Trophoblast cell (in vitro differentiated cells and primary cell): ENCODE data around the gene SEPHS2.
"Not testable (repeated sequence)": the region's sequence is repeated elsewhere in the genome, so short reads cannot be mapped to it uniquely, and the experiment has no call there.

ENCODE experiments used
- DNase-seq, 2 donors: peaks; one replicate each; pipeline ENCODE4 v3.0.0-alpha.2; 2016
- H2AFZ ChIP-seq: 2 replicates; pipeline ENCODE4 v1.6.1; 2013; ENCODE audit warnings: low read length, moderate library complexity, mild to moderate bottlenecking; ENCODE audit not compliant: insufficient read depth, poor library complexity
- H2AK5ac ChIP-seq: 2 replicates; pipeline ENCODE4 v1.6.1; 2013; ENCODE audit warnings: mild to moderate bottlenecking, low read length
- H2BK120ac ChIP-seq: 2 replicates; pipeline ENCODE4 v1.6.1; 2013; ENCODE audit warnings: low read length, mild to moderate bottlenecking, moderate library complexity; ENCODE audit not compliant: insufficient read depth, poor library complexity
- H2BK12ac ChIP-seq: 2 replicates; pipeline ENCODE4 v1.6.1; 2013; ENCODE audit warnings: mild to moderate bottlenecking, low read length, moderate library complexity
- H2BK5ac ChIP-seq: 2 replicates; pipeline ENCODE4 v1.6.1; 2013; ENCODE audit warnings: low read length, low read depth, moderate library complexity, mild to moderate bottlenecking; ENCODE audit not compliant: poor library complexity
- H3K14ac ChIP-seq: 2 replicates; pipeline ENCODE4 v1.6.1; 2013; ENCODE audit warnings: mild to moderate bottlenecking, low read length
- H3K18ac ChIP-seq: 2 replicates; pipeline ENCODE4 v1.6.1; 2013; ENCODE audit warnings: mild to moderate bottlenecking, low read length
- H3K23ac ChIP-seq: 2 replicates; pipeline ENCODE4 v1.6.1; 2013; ENCODE audit warnings: low read length
- H3K27ac ChIP-seq: 2 replicates; pipeline ENCODE4 v1.5.1; 2013; ENCODE audit warnings: low read depth, mild to moderate bottlenecking, inconsistent platforms, low read length, moderate library complexity
- H3K27me3 ChIP-seq: 2 replicates; pipeline ENCODE4 v1.6.1; 2013; ENCODE audit warnings: inconsistent platforms, mild to moderate bottlenecking, low read length, moderate library complexity; ENCODE audit not compliant: insufficient read depth
- H3K36me3 ChIP-seq, 2 experiments: 1 replicate in 1 of 2; 2 replicates in 1 of 2; pipeline ENCODE4 v1.6.1; 2013; ENCODE audit warnings: low read length in 2 of 2, mild to moderate bottlenecking in 2 of 2, moderate library complexity in 1 of 2; ENCODE audit not compliant: insufficient read depth in 2 of 2, control insufficient read depth in 1 of 2
- H3K4ac ChIP-seq: 2 replicates; pipeline ENCODE4 v1.6.1; 2013; ENCODE audit warnings: low read depth, mild to moderate bottlenecking, low read length, moderate library complexity
- H3K4me1 ChIP-seq, 2 experiments: 1 replicate in 1 of 2; 2 replicates in 1 of 2; pipeline ENCODE4 v1.6.1; 2013; ENCODE audit warnings: low read length in 2 of 2, mild to moderate bottlenecking in 2 of 2, moderate library complexity in 1 of 2; ENCODE audit not compliant: insufficient read depth in 2 of 2, control insufficient read depth in 1 of 2
- H3K4me2 ChIP-seq: 2 replicates; pipeline ENCODE4 v1.6.1; 2013; ENCODE audit warnings: inconsistent platforms, mild to moderate bottlenecking, low read length, moderate library complexity
- H3K4me3 ChIP-seq: 2 replicates; pipeline ENCODE4 v1.5.1; 2013; ENCODE audit warnings: mild to moderate bottlenecking, low read depth, low read length, inconsistent platforms
- H3K79me1 ChIP-seq: one replicate; pipeline ENCODE4 v1.6.1; 2013; ENCODE audit warnings: low read length
- H3K79me2 ChIP-seq: 2 replicates; pipeline ENCODE4 v1.6.1; 2013; ENCODE audit warnings: low read length, mild to moderate bottlenecking; ENCODE audit not compliant: control insufficient read depth, insufficient read depth, poor library complexity
- H3K9ac ChIP-seq: 2 replicates; pipeline ENCODE4 v1.6.1; 2013; ENCODE audit warnings: mild to moderate bottlenecking, low read length
- H3K9me3 ChIP-seq: 2 replicates; pipeline ENCODE4 v1.6.1; 2013; ENCODE audit warnings: low read depth, mild to moderate bottlenecking, control low read depth, inconsistent platforms, low read length; ENCODE audit not compliant: insufficient read depth
- H4K12ac ChIP-seq: 2 replicates; pipeline ENCODE4 v1.6.1; 2013; ENCODE audit warnings: low read depth, mild to moderate bottlenecking, low read length, moderate library complexity
- H4K8ac ChIP-seq: 2 replicates; pipeline ENCODE4 v1.6.1; 2013; ENCODE audit warnings: low read depth, mild to moderate bottlenecking, low read length, moderate library complexity
- H4K91ac ChIP-seq: one replicate; pipeline ENCODE4 v1.6.1; 2013; ENCODE audit warnings: low read depth, mild to moderate bottlenecking, low read length, moderate library complexity
- WGBS: extraction: QIAGEN DNeasy Blood & Tissue Kit; methylation state at CpG from one replicate; pipeline ENCODE4 v1.1.7; 2013; ENCODE audit warnings: missing lambda C conversion rate; ENCODE audit not compliant: insufficient read length, insufficient coverage; ENCODE audit errors: extremely low coverage; 5-methylcytosine and 5-hydroxymethylcytosine counted together

Gene SEPHS2

GRCh38 chr16:30464078-30464477 is 18.4 kb upstream of the SEPHS2 start:
- Histone ChIP-seq H3K4me1 (no peaks in the 10 kb centered on the region), H3K14ac (no peak overlapping the region), H3K23ac (no peak overlapping the region), H3K9ac (no peak overlapping the region), H2AFZ (no peak overlapping the region), H3K4me3 (no peak overlapping the region), H3K18ac (no peak overlapping the region), H3K4me2 (no peak overlapping the region), H3K4ac (no peak overlapping the region), H3K27ac (no peak overlapping the region), H3K79me1 (no peaks in the 10 kb centered on the region), H3K79me2 (no peaks in the 10 kb centered on the region), H2BK5ac (no peak overlapping the region), H3K27me3 (no peaks in the 10 kb centered on the region), H4K12ac (no peak overlapping the region), H4K91ac (no peak overlapping the region), H3K36me3 (no peaks in the 10 kb centered on the region), H3K9me3 (no peaks in the 10 kb centered on the region), H4K8ac (no peak overlapping the region), H2BK120ac (no peak overlapping the region), H2BK12ac (no peak overlapping the region), H2AK5ac (no peak overlapping the region)
- no peak for DNase-seq
- WGBS, result no CpG with 5 or more reads among the region's 7 CpGs

GRCh38 chr16:30461426-30461825 is 15.8 kb upstream of the SEPHS2 start:
- H2BK12ac ChIP-seq, H3K27ac ChIP-seq, H3K4me1 ChIP-seq, H3K14ac ChIP-seq, DNase-seq, H4K91ac ChIP-seq, H2AFZ ChIP-seq, H3K4me3 ChIP-seq, H3K9ac ChIP-seq, H3K79me2 ChIP-seq, H3K4ac ChIP-seq, H2AK5ac ChIP-seq, H3K79me1 ChIP-seq, H3K27me3 ChIP-seq, H3K18ac ChIP-seq, H4K8ac ChIP-seq, H3K23ac ChIP-seq, H3K9me3 ChIP-seq, H2BK120ac ChIP-seq, H4K12ac ChIP-seq, H3K36me3 ChIP-seq, H2BK5ac ChIP-seq, H3K4me2 ChIP-seq: not testable (repeated sequence)
- no CpG with 5 or more reads among the region's 5 CpGs for WGBS

- Histone ChIP-seq H3K4me3 (no peak overlapping the region), H3K79me2 (no peaks in the 10 kb centered on the region), H3K14ac (no peak overlapping the region), H3K79me1 (no peaks in the 10 kb centered on the region), H2AFZ (no peak overlapping the region), H3K27me3 (no peaks in the 10 kb centered on the region), H4K91ac (no peak overlapping the region), H3K18ac (no peak overlapping the region), H3K27ac (no peak overlapping the region), H2BK12ac (no peak overlapping the region), H4K8ac (no peak overlapping the region), H3K9ac (no peak overlapping the region), H4K12ac (no peak overlapping the region), H3K23ac (no peak overlapping the region), H2BK120ac (no peak overlapping the region), H3K9me3 (no peaks in the 10 kb centered on the region), H2AK5ac (no peak overlapping the region), H3K4ac (no peak overlapping the region), H2BK5ac (no peak overlapping the region), H3K4me1 (no peaks in the 10 kb centered on the region), H3K4me2 (no peak overlapping the region), H3K36me3 (no peaks in the 10 kb centered on the region)
- no peak for DNase-seq
- WGBS, result no CpG with 5 or more reads among the region's 11 CpGs
Observed at GRCh38 chr16:30459456-30459855, 13.8 kb upstream of the SEPHS2 start.

- Histone ChIP-seq H3K9me3 (no peaks in the 10 kb centered on the region), H2BK12ac (no peak overlapping the region), H3K14ac (no peak overlapping the region), H3K79me1 (no peaks in the 10 kb centered on the region), H3K23ac (no peak overlapping the region), H3K36me3 (no peaks in the 10 kb centered on the region), H3K79me2 (no peaks in the 10 kb centered on the region), H3K9ac (no peak overlapping the region), H3K4ac (no peak overlapping the region), H4K12ac (no peak overlapping the region), H3K4me1 (no peaks in the 10 kb centered on the region), H2BK5ac (no peak overlapping the region), H3K18ac (no peak overlapping the region), H3K4me2 (no peak overlapping the region), H2AK5ac (no peak overlapping the region), H2BK120ac (no peak overlapping the region), H3K27ac (no peak overlapping the region), H3K4me3 (peak overlapping the region; percentile 43), H4K91ac (no peak overlapping the region), H3K27me3 (no peaks in the 10 kb centered on the region), H2AFZ (no peak overlapping the region), H4K8ac (no peak overlapping the region)
- no CpG with 5 or more reads among the region's 22 CpGs for WGBS
- no peak for DNase-seq
Observed at GRCh38 chr16:30458561-30459394, 13.1 kb upstream of the SEPHS2 start.
